GM21786 (cell line): ENCODE data around the gene PRUNE1.

Experiments used
- ATAC-seq: cut with Tn5 transposase; IDR thresholded peaks from one replicate; pipeline ENCODE4 v1.9.1; 2021; ENCODE audit not compliant: unreplicated experiment

PRUNE1 gene

GRCh38 chr1:151008244-151009205, at the start of gene PRUNE1:
PRUNE1 (plus strand) TSS chr1:151008449; CDS start chr1:151008633, 184 bp downstream.
- ATAC-seq, result peak; percentile 53

- ATAC-seq, result no peak
These were observed 47.6 kb upstream of the PRUNE1 start for GRCh38 chr1:150960646-150961045.

GRCh38 chr1:150961756-150962155, 46.5 kb upstream of the PRUNE1 start:
- no peak for ATAC-seq

GRCh38 chr1:150963321-150964163, 44.7 kb upstream of the PRUNE1 start:
- no peak for ATAC-seq

- ATAC-seq, result no peak
These were observed 44.1 kb upstream of the PRUNE1 start for GRCh38 chr1:150964164-150964489.

GRCh38 chr1:150965605-150966004, 42.6 kb upstream of the PRUNE1 start:
- ATAC-seq, result no peak

- no peak for ATAC-seq
These were observed 42.2 kb upstream of the PRUNE1 start for GRCh38 chr1:150966011-150966410.

GRCh38 chr1:150967936-150968335, 40.3 kb upstream of the PRUNE1 start:
- no peak for ATAC-seq

GRCh38 chr1:150968491-150968890, 39.8 kb upstream of the PRUNE1 start:
- ATAC-seq, result no peak

GRCh38 chr1:150969626-150970025, 38.6 kb upstream of the PRUNE1 start:
- no peak for ATAC-seq

GRCh38 chr1:150970808-150971582, 37.3 kb upstream of the PRUNE1 start:
- no peak for ATAC-seq

- no peak for ATAC-seq
These were observed 36.4 kb upstream of the PRUNE1 start for GRCh38 chr1:150971583-150972416.

GRCh38 chr1:150972417-150972940, 35.8 kb upstream of the PRUNE1 start:
- ATAC-seq, result no peak

- ATAC-seq, result no peak
These were observed 34.9 kb upstream of the PRUNE1 start for GRCh38 chr1:150973258-150973835.

- no peak for ATAC-seq
These were observed 34.2 kb upstream of the PRUNE1 start for GRCh38 chr1:150973836-150974579.

- no peak for ATAC-seq
These were observed 33.4 kb upstream of the PRUNE1 start, which contains the start of gene CERS2 for GRCh38 chr1:150974580-150975478. CERS2 (minus strand) TSS chr1:150974835; CDS start chr1:150969090, 5,745 bp downstream.

GRCh38 chr1:150976401-150976821, 31.8 kb upstream of the PRUNE1 start:
- ATAC-seq, result no peak
